ENCODE measurements around the gene KCNQ1OT1.

KCNQ1OT1 gene

DNA sequence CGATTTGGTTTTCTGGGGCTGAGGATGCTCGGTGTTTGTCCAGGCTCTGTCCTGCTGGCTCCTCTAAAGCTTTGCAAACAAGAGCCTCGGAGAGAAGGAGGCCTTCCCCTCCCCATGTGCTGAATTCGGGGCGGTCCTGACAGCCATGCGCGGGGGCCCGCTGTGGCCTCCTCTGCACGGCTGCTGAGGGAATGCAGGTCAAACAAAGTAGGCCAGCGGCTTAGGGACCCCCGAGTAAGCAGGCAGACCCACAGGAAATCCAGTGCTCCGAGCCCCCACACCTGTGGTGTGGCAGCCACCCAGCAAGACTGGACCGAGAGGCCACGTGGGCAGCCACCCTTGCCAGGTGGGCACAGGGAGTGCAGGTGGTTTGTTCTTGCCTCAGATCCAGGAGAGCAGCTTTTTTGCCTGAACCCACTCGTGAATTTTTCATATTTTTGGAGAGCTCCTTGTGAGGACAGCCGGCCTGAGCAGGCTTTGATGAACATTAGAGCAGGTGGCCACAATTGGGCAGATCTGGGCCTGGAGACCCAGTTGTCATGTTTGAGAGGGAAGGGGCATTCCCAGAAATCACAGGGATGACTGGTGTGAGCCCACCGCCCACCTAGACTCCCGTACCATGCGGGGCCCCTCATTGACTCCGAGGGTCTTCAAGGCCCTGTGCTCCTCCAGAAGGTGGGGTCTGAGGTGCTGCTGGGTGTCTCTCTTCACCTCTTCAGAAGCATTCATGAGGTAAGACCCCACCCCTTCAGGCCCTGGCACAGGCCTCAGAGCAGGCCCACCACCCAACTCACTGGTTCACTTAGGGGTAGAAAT, 43.0 kb upstream of the KCNQ1OT1 start:
- Histone ChIP-seq H3K27me3 (ENCODE audit: control insufficient read depth in 1 of 2, insufficient read depth in 2 of 2, low read length in 2 of 2) (no peaks in the 10 kb centered on the region), H3K9ac (ENCODE audit: low read depth in 1 of 2, low read length in 2 of 2) (no peak overlapping the region), H3K9me3 (ENCODE audit: control insufficient read depth in 1 of 2, low read length in 2 of 2) (no peaks in the 10 kb centered on the region), H3K4me1 (ENCODE audit: control insufficient read depth in 1 of 2, insufficient read depth in 2 of 2, low read length in 2 of 2) (peaks cover 12 to 18% of the 10 kb centered on the region in 2 donors), H3K27ac (ENCODE audit: low read depth, low read length) (no peak overlapping the region), H3K36me3 (ENCODE audit: control insufficient read depth in 1 of 2, insufficient read depth in 2 of 2, low read length in 2 of 2) (no peaks in the 10 kb centered on the region), H3K4me3 (ENCODE audit: low read depth in 1 of 2, low read length in 2 of 2) (no peak overlapping the region)

GRCh38 chr11:2742201-2742600, 42.4 kb upstream of the KCNQ1OT1 start:
- no peak overlapping the region for H3K9ac ChIP-seq (ENCODE audit: low read depth in 1 of 2, low read length in 2 of 2)
- H3K9me3 ChIP-seq (ENCODE audit: control insufficient read depth in 1 of 2, low read length in 2 of 2) = no peaks in the 10 kb centered on the region
- H3K27me3 ChIP-seq (ENCODE audit: control insufficient read depth in 1 of 2, insufficient read depth in 2 of 2, low read length in 2 of 2) = no peaks in the 10 kb centered on the region
- H3K36me3 ChIP-seq (ENCODE audit: control insufficient read depth in 1 of 2, insufficient read depth in 2 of 2, low read length in 2 of 2) = no peaks in the 10 kb centered on the region
- no peak overlapping the region for H3K4me3 ChIP-seq (ENCODE audit: low read depth in 1 of 2, low read length in 2 of 2)
- no peak overlapping the region for H3K27ac ChIP-seq (ENCODE audit: low read depth, low read length)
- peaks cover 18 to 21% of the 10 kb centered on the region in 2 donors for H3K4me1 ChIP-seq (ENCODE audit: control insufficient read depth in 1 of 2, insufficient read depth in 2 of 2, low read length in 2 of 2)

- peaks cover 25 to 27% of the 10 kb centered on the region in 2 donors for H3K4me1 ChIP-seq (ENCODE audit: control insufficient read depth in 1 of 2, insufficient read depth in 2 of 2, low read length in 2 of 2)
- no peaks in the 10 kb centered on the region for H3K27me3 ChIP-seq (ENCODE audit: control insufficient read depth in 1 of 2, insufficient read depth in 2 of 2, low read length in 2 of 2)
- no peak overlapping the region for H3K27ac ChIP-seq (ENCODE audit: low read depth, low read length)
- no peak overlapping the region for H3K4me3 ChIP-seq (ENCODE audit: low read depth in 1 of 2, low read length in 2 of 2)
- H3K9me3 ChIP-seq (ENCODE audit: control insufficient read depth in 1 of 2, low read length in 2 of 2) = no peaks in the 10 kb centered on the region
- H3K9ac ChIP-seq (ENCODE audit: low read depth in 1 of 2, low read length in 2 of 2) = no peak overlapping the region
- H3K36me3 ChIP-seq (ENCODE audit: control insufficient read depth in 1 of 2, insufficient read depth in 2 of 2, low read length in 2 of 2) = no peaks in the 10 kb centered on the region
These were observed 41.8 kb upstream of the KCNQ1OT1 start for GRCh38 chr11:2741377-2742131.

DNA sequence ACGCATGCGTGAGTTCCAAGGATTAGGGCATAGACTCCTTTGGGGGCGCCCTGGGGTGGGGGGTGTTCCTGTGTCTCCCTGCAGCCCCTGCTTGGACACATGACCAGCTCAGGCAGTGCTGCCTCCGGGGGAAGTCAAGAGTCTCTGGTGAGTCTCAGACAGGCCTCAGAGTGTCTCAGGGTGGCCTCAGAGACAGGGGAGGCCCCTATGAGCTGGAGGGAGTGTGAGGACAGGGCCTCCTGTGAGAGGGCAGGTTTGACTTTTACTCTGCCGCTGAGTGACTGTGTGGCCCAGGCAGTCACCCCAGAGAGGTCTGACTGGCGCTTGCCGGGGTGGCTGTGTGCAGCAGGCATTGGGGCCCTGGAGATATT, 41.2 kb upstream of the KCNQ1OT1 start:
- H3K4me1 ChIP-seq (ENCODE audit: control insufficient read depth in 1 of 2, insufficient read depth in 2 of 2, low read length in 2 of 2) = peaks cover 30 to 32% of the 10 kb centered on the region in 2 donors
- no peak overlapping the region for H3K27ac ChIP-seq (ENCODE audit: low read depth, low read length)
- H3K9ac ChIP-seq (ENCODE audit: low read depth in 1 of 2, low read length in 2 of 2) = no peak overlapping the region
- no peaks in the 10 kb centered on the region for H3K9me3 ChIP-seq (ENCODE audit: control insufficient read depth in 1 of 2, low read length in 2 of 2)
- H3K4me3 ChIP-seq (ENCODE audit: low read depth in 1 of 2, low read length in 2 of 2) = no peak overlapping the region
- no peaks in the 10 kb centered on the region for H3K27me3 ChIP-seq (ENCODE audit: control insufficient read depth in 1 of 2, insufficient read depth in 2 of 2, low read length in 2 of 2)
- no peaks in the 10 kb centered on the region for H3K36me3 ChIP-seq (ENCODE audit: control insufficient read depth in 1 of 2, insufficient read depth in 2 of 2, low read length in 2 of 2)

DNA sequence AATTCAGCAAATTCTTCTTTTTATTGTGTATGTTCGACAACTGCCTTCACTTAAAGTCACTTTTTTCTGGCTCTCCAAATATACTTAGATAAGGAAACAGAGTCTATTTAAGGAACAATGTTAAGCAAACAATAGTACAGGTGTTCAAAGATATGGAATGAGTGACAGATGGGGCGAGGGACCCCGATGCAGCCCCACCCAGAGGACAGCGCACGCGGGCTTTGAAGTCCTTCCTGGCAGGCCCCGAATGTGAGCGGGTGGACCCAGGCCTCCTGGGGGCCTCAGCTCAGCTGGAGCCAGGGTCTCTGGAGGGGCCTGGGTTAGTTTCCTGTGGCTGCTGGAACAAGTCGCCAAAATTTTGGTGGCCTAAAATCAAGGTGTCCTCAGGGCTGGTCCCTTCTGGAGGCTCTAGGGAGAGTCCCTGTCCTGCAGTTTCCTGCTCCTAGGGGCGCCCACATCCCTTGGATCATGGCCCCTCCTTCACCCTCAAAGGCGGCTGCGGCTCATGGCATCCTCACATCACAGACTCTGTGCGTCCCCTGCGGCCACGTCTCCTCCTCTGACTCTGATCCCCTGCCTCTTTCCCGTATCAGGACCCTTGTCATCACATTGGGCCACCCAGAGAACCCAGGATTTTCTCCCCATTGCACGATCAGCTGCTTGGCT, 40.6 kb upstream of the KCNQ1OT1 start:
- no peaks in the 10 kb centered on the region for H3K36me3 ChIP-seq (ENCODE audit: control insufficient read depth in 1 of 2, insufficient read depth in 2 of 2, low read length in 2 of 2)
- no peak overlapping the region for H3K4me3 ChIP-seq (ENCODE audit: low read depth in 1 of 2, low read length in 2 of 2)
- no peak overlapping the region for H3K27ac ChIP-seq (ENCODE audit: low read depth, low read length)
- no peaks in the 10 kb centered on the region for H3K9me3 ChIP-seq (ENCODE audit: control insufficient read depth in 1 of 2, low read length in 2 of 2)
- peaks cover 31 to 37% of the 10 kb centered on the region in 2 donors for H3K4me1 ChIP-seq (ENCODE audit: control insufficient read depth in 1 of 2, insufficient read depth in 2 of 2, low read length in 2 of 2)
- no peaks in the 10 kb centered on the region for H3K27me3 ChIP-seq (ENCODE audit: control insufficient read depth in 1 of 2, insufficient read depth in 2 of 2, low read length in 2 of 2)
- no peak overlapping the region for H3K9ac ChIP-seq (ENCODE audit: low read depth in 1 of 2, low read length in 2 of 2)

GRCh38 chr11:2739531-2740274, 39.9 kb upstream of the KCNQ1OT1 start:
- Histone ChIP-seq H3K4me1 (ENCODE audit: control insufficient read depth in 1 of 2, insufficient read depth in 2 of 2, low read length in 2 of 2) (peaks cover 31 to 37% of the 10 kb centered on the region in 2 donors), H3K4me3 (ENCODE audit: low read depth in 1 of 2, low read length in 2 of 2) (no peak overlapping the region), H3K27ac (ENCODE audit: low read depth, low read length) (no peak overlapping the region), H3K27me3 (ENCODE audit: control insufficient read depth in 1 of 2, insufficient read depth in 2 of 2, low read length in 2 of 2) (no peaks in the 10 kb centered on the region), H3K9ac (ENCODE audit: low read depth in 1 of 2, low read length in 2 of 2) (no peak overlapping the region), H3K9me3 (ENCODE audit: control insufficient read depth in 1 of 2, low read length in 2 of 2) (no peaks in the 10 kb centered on the region), H3K36me3 (ENCODE audit: control insufficient read depth in 1 of 2, insufficient read depth in 2 of 2, low read length in 2 of 2) (no peaks in the 10 kb centered on the region)

GRCh38 chr11:2738551-2739431, 39.0 kb upstream of the KCNQ1OT1 start:
- no peaks in the 10 kb centered on the region for H3K36me3 ChIP-seq (ENCODE audit: control insufficient read depth in 1 of 2, insufficient read depth in 2 of 2, low read length in 2 of 2)
- H3K9ac ChIP-seq (ENCODE audit: low read depth in 1 of 2, low read length in 2 of 2) = no peak overlapping the region
- H3K9me3 ChIP-seq (ENCODE audit: control insufficient read depth in 1 of 2, low read length in 2 of 2) = no peaks in the 10 kb centered on the region
- peaks cover 31 to 37% of the 10 kb centered on the region in 2 donors for H3K4me1 ChIP-seq (ENCODE audit: control insufficient read depth in 1 of 2, insufficient read depth in 2 of 2, low read length in 2 of 2)
- H3K27me3 ChIP-seq (ENCODE audit: control insufficient read depth in 1 of 2, insufficient read depth in 2 of 2, low read length in 2 of 2) = no peaks in the 10 kb centered on the region
- no peak overlapping the region for H3K4me3 ChIP-seq (ENCODE audit: low read depth in 1 of 2, low read length in 2 of 2)
- no peak overlapping the region for H3K27ac ChIP-seq (ENCODE audit: low read depth, low read length)

GRCh38 chr11:2737866-2738265, 38.1 kb upstream of the KCNQ1OT1 start:
- Histone ChIP-seq H3K9ac (ENCODE audit: low read depth in 1 of 2, low read length in 2 of 2) (no peak overlapping the region), H3K27me3 (ENCODE audit: control insufficient read depth in 1 of 2, insufficient read depth in 2 of 2, low read length in 2 of 2) (no peaks in the 10 kb centered on the region), H3K9me3 (ENCODE audit: control insufficient read depth in 1 of 2, low read length in 2 of 2) (no peaks in the 10 kb centered on the region), H3K4me1 (ENCODE audit: control insufficient read depth in 1 of 2, insufficient read depth in 2 of 2, low read length in 2 of 2) (peaks cover 31 to 37% of the 10 kb centered on the region in 2 donors), H3K27ac (ENCODE audit: low read depth, low read length) (no peak overlapping the region), H3K4me3 (ENCODE audit: low read depth in 1 of 2, low read length in 2 of 2) (no peak overlapping the region), H3K36me3 (ENCODE audit: control insufficient read depth in 1 of 2, insufficient read depth in 2 of 2, low read length in 2 of 2) (no peaks in the 10 kb centered on the region)

GRCh38 chr11:2737226-2737590, 37.4 kb upstream of the KCNQ1OT1 start:
- no peak overlapping the region for H3K9ac ChIP-seq (ENCODE audit: low read depth in 1 of 2, low read length in 2 of 2)
- no peak overlapping the region for H3K4me3 ChIP-seq (ENCODE audit: low read depth in 1 of 2, low read length in 2 of 2)
- H3K4me1 ChIP-seq (ENCODE audit: control insufficient read depth in 1 of 2, insufficient read depth in 2 of 2, low read length in 2 of 2) = peaks cover 31 to 37% of the 10 kb centered on the region in 2 donors
- H3K9me3 ChIP-seq (ENCODE audit: control insufficient read depth in 1 of 2, low read length in 2 of 2) = no peaks in the 10 kb centered on the region
- no peaks in the 10 kb centered on the region for H3K27me3 ChIP-seq (ENCODE audit: control insufficient read depth in 1 of 2, insufficient read depth in 2 of 2, low read length in 2 of 2)
- no peaks in the 10 kb centered on the region for H3K36me3 ChIP-seq (ENCODE audit: control insufficient read depth in 1 of 2, insufficient read depth in 2 of 2, low read length in 2 of 2)
- no peak overlapping the region for H3K27ac ChIP-seq (ENCODE audit: low read depth, low read length)

Measured in duodenal mucosa (tissue), 2 donors.